ENCODE measurements around the gene TNRC18. TPM values are rescaled to one million over a fixed set of nuclear protein-coding genes. Genes with fewer than 3 reads are reported as not detected.
A peak's percentile ranks its signal among the peaks of the same experiment; 100 is the strongest.

The TNRC18 gene
- total and polyA plus RNA-seq, 4 donors: 2.3 to 37.1 (median 20.4) TPM

- no peak overlapping the region for H3K27ac ChIP-seq (ENCODE audit: low read depth in 1 of 2, low read length in 2 of 2)
- DNase-seq (ENCODE audit: low spot score): no peak
- peaks cover 9 to 24% (median 21%) of the 10 kb centered on the region in 4 donors for H3K4me1 ChIP-seq (ENCODE audit: control insufficient read depth in 4 of 4, insufficient read depth in 4 of 4, low read length in 3 of 4)
- 93% methylated on average over 10 of the region's 10 CpGs for WGBS
- no peak for TF ChIP-seq YY1 (IDR thresholded peaks at IDR 0.05)
- no peak for TF ChIP-seq FOXA1 (IDR thresholded peaks at IDR 0.05)
- TF ChIP-seq NR2F2 (IDR thresholded peaks at IDR 0.05): no peak
- TF ChIP-seq HNF4G (IDR thresholded peaks at IDR 0.05): no peak
- no peak for TF ChIP-seq EGR1 (IDR thresholded peaks at IDR 0.05; ENCODE audit: low read depth in 2 of 2)
- TF ChIP-seq FOXA2 (IDR thresholded peaks at IDR 0.05): no peak
- TF ChIP-seq TAF1 (conservative IDR thresholded peaks at IDR 0.05): no peak
- no peaks in the 10 kb centered on the region for H3K27me3 ChIP-seq (ENCODE audit: control insufficient read depth in 4 of 4, insufficient read depth in 4 of 4, low read length in 3 of 4)
- no peak overlapping the region for H3K9ac ChIP-seq (ENCODE audit: low read depth in 1 of 2, low read length in 2 of 2)
- no peaks in the 10 kb centered on the region for H3K9me3 ChIP-seq (ENCODE audit: control insufficient read depth in 4 of 4, low read length in 3 of 4)
- peaks cover 14 to 52% (median 38%) of the 10 kb centered on the region in 4 donors for H3K36me3 ChIP-seq (ENCODE audit: control insufficient read depth in 4 of 4, insufficient read depth in 3 of 4, low read depth in 1 of 4, low read length in 3 of 4)
- H3K4me3 ChIP-seq (ENCODE audit: low read depth in 1 of 3, low read length in 3 of 3): no peak overlapping the region
Observed at GRCh38 chr7:5357951-5358350, 65.7 kb downstream of the TNRC18 start.

GRCh38 chr7:5356751-5357119 is 66.9 kb downstream of the TNRC18 start:
- peaks cover 14 to 47% (median 32%) of the 10 kb centered on the region in 4 donors for H3K36me3 ChIP-seq (ENCODE audit: control insufficient read depth in 4 of 4, insufficient read depth in 3 of 4, low read depth in 1 of 4, low read length in 3 of 4)
- no peak for DNase-seq (ENCODE audit: low spot score)
- no peaks in the 10 kb centered on the region for H3K9me3 ChIP-seq (ENCODE audit: control insufficient read depth in 4 of 4, low read length in 3 of 4)
- H3K4me1 ChIP-seq (ENCODE audit: control insufficient read depth in 4 of 4, insufficient read depth in 4 of 4, low read length in 3 of 4): peaks cover 9 to 24% (median 21%) of the 10 kb centered on the region in 4 donors
- TF ChIP-seq CTCF (IDR thresholded peaks at IDR 0.05; ENCODE audit: low read depth, low read length, missing input control) (no peak), EGR1 (IDR thresholded peaks at IDR 0.05; ENCODE audit: low read depth in 2 of 2) (no peak), JUND (IDR thresholded peaks at IDR 0.05) (no peak), RAD21 (IDR thresholded peaks at IDR 0.05) (no peak), YY1 (IDR thresholded peaks at IDR 0.05) (no peak), SP1 (IDR thresholded peaks at IDR 0.05) (no peak), REST (IDR thresholded peaks at IDR 0.05) (no peak), FOXA2 (IDR thresholded peaks at IDR 0.05) (no peak), HNF4G (IDR thresholded peaks at IDR 0.05) (no peak), FOXA1 (IDR thresholded peaks at IDR 0.05) (no peak)
- H3K9ac ChIP-seq (ENCODE audit: low read depth in 1 of 2, low read length in 2 of 2): no peak overlapping the region
- no peak overlapping the region for H3K27ac ChIP-seq (ENCODE audit: low read depth in 1 of 2, low read length in 2 of 2)
- 86% methylated on average over 16 of the region's 16 CpGs for WGBS
- H3K27me3 ChIP-seq (ENCODE audit: control insufficient read depth in 4 of 4, insufficient read depth in 4 of 4, low read length in 3 of 4): no peaks in the 10 kb centered on the region
- no peak overlapping the region for H3K4me3 ChIP-seq (ENCODE audit: low read depth in 1 of 3, low read length in 3 of 3)

- Histone ChIP-seq H3K27ac (ENCODE audit: low read depth in 1 of 2, low read length in 2 of 2) (peak overlapping the region; percentile 9 to 47), H3K36me3 (ENCODE audit: control insufficient read depth in 4 of 4, insufficient read depth in 3 of 4, low read depth in 1 of 4, low read length in 3 of 4) (peaks cover 8 to 47% (median 22%) of the 10 kb centered on the region in 4 donors), H3K27me3 (ENCODE audit: control insufficient read depth in 4 of 4, insufficient read depth in 4 of 4, low read length in 3 of 4) (no peaks in the 10 kb centered on the region), H3K4me3 (ENCODE audit: low read depth in 1 of 3, low read length in 3 of 3) (no peak overlapping the region), H3K9me3 (ENCODE audit: control insufficient read depth in 4 of 4, low read length in 3 of 4) (no peaks in the 10 kb centered on the region), H3K4me1 (ENCODE audit: control insufficient read depth in 4 of 4, insufficient read depth in 4 of 4, low read length in 3 of 4) (peaks cover 9 to 24% (median 21%) of the 10 kb centered on the region in 4 donors), H3K9ac (ENCODE audit: low read depth in 1 of 2, low read length in 2 of 2) (no peak overlapping the region)
- TF ChIP-seq RAD21 (IDR thresholded peaks at IDR 0.05) (peak in 1 of 2 donors; percentile 17), HNF4A (conservative IDR thresholded peaks at IDR 0.05) (peak in 1 of 2 donors; percentile 4), REST (IDR thresholded peaks at IDR 0.05) (no peak), RXRA (IDR thresholded peaks at IDR 0.05) (peak; percentile 12 to 19)
- no peak for DNase-seq (ENCODE audit: low spot score)
- 27% methylated on average over 17 of the region's 17 CpGs for WGBS
Observed at GRCh38 chr7:5354460-5355232, 69.0 kb downstream of the TNRC18 start.

All from liver (tissue), 9 donors.